D721Med (cell line): Measurements from ENCODE around the gene SMARCE1.

Source experiments
- DNase-seq: peaks from one replicate; pipeline ENCODE4 v3.0.0; 2011; ENCODE audit warnings: low spot score; ENCODE audit not compliant: insufficient read length
- FAIRE-seq: peaks from 2 replicates; lab custom pipeline; 2011; peaks lifted over from hg19 to GRCh38; lab: Jason Lieb, UNC
- CTCF ChIP-seq: IDR thresholded peaks from 2 replicates; pipeline ENCODE4 v1.5.1; 2012; ENCODE audit warnings: mild to moderate bottlenecking, control low read depth; ENCODE audit not compliant: insufficient read depth; ENCODE audit errors: missing control alignments

The SMARCE1 gene

GRCh38 chr17:40605306-40605705 is 42.3 kb downstream of the SMARCE1 start:
- FAIRE-seq (no peak), DNase-seq (no peak)
- no peak for TF ChIP-seq CTCF

GRCh38 chr17:40604327-40605080 is 43.1 kb downstream of the SMARCE1 start:
- no peak for TF ChIP-seq CTCF
- FAIRE-seq (no peak), DNase-seq (no peak)

- no peak for TF ChIP-seq CTCF
- no peak for DNase-seq
- FAIRE-seq: no peak
Measured at GRCh38 chr17:40602445-40603443, 44.9 kb downstream of the SMARCE1 start.

- FAIRE-seq: no peak
- no peak for TF ChIP-seq CTCF
- no peak for DNase-seq
Measured at GRCh38 chr17:40600486-40601046, 47.1 kb downstream of the SMARCE1 start.

- no peak for TF ChIP-seq CTCF
- no peak for DNase-seq
- FAIRE-seq: no peak
Measured at GRCh38 chr17:40599468-40599763, 48.2 kb downstream of the SMARCE1 start.

- no peak for FAIRE-seq
- TF ChIP-seq CTCF: no peak
- DNase-seq: no peak
Measured at GRCh38 chr17:40598619-40599467, 48.8 kb downstream of the SMARCE1 start.
